Activated CD8-positive, alpha-beta T cell treated with anti-CD3 and anti-CD28 coated beads for 36 hours (primary cell): ENCODE data around the gene DMBX1. TPM values are rescaled to one million over a fixed set of nuclear protein-coding genes. Genes with fewer than 3 reads are reported as not detected.

ENCODE experiments used
- ATAC-seq: fragments of 200-7000 bp; cut with Tn5 transposase; one replicate; pipeline ENCODE4 v1.10.0; 2021; ENCODE audit warnings: mild to moderate bottlenecking, moderate library complexity
- CTCF ChIA-PET: fragments of 350-600 bp; sonication (Branson Sonifier 250); formaldehyde crosslinking; loops from one replicate; lab custom pipeline; 2021; ENCODE audit warnings: antibody characterized with exemption; lab: Charles Lee
- POLR2A ChIA-PET: fragments of 350-600 bp; sonication (Branson Sonifier 250); formaldehyde crosslinking; loops from one replicate; lab custom pipeline; 2021; ENCODE audit warnings: antibody characterized with exemption; lab: Charles Lee
- DNase-seq: peaks from one replicate; pipeline ENCODE4 v3.0.0-alpha.2; 2020
- H3K27ac Mint-ChIP-seq: one replicate; pipeline ENCODE4 v1.8.0; 2021; ENCODE audit warnings: mild to moderate bottlenecking, mixed read lengths
- H3K27me3 Mint-ChIP-seq: one replicate; pipeline ENCODE4 v1.8.0; 2021; ENCODE audit warnings: mixed read lengths
- H3K36me3 Mint-ChIP-seq: one replicate; pipeline ENCODE4 v1.8.0; 2021; ENCODE audit warnings: low read depth, mixed read lengths
- H3K4me1 Mint-ChIP-seq: one replicate; pipeline ENCODE4 v1.8.0; 2021; ENCODE audit warnings: low read depth, mixed read lengths
- H3K4me3 Mint-ChIP-seq: one replicate; pipeline ENCODE4 v1.8.0; 2021; ENCODE audit warnings: mild to moderate bottlenecking, moderate library complexity, mixed read lengths
- H3K9me3 Mint-ChIP-seq: one replicate; pipeline ENCODE4 v1.8.0; 2021; ENCODE audit warnings: mixed read lengths
- intact Hi-C: fragments of 100-400 bp; cut with micrococcal nuclease; formaldehyde crosslinking; loops from one replicate; pipeline ENCODE4 v1.10.0; 2022
- total RNA-seq, 2 experiments: library from RNA; stranded (reverse); gene quantifications; one replicate each; pipeline ENCODE4 v1.2.3, GENCODE V29; 2021
- TF ChIP-seq, protein P1 (sequence below): fragments of 200-600 bp; IDR thresholded peaks from one replicate; pipeline ENCODE4 v1.8.0; 2022; ENCODE audit warnings: antibody characterized with exemption, mild to moderate bottlenecking

Gene DMBX1
- total RNA-seq, 2 experiments from 2014 or later: 0.09 TPM; not detected in 1

- ATAC-seq: no peak
- TF ChIP-seq, protein P1, sequence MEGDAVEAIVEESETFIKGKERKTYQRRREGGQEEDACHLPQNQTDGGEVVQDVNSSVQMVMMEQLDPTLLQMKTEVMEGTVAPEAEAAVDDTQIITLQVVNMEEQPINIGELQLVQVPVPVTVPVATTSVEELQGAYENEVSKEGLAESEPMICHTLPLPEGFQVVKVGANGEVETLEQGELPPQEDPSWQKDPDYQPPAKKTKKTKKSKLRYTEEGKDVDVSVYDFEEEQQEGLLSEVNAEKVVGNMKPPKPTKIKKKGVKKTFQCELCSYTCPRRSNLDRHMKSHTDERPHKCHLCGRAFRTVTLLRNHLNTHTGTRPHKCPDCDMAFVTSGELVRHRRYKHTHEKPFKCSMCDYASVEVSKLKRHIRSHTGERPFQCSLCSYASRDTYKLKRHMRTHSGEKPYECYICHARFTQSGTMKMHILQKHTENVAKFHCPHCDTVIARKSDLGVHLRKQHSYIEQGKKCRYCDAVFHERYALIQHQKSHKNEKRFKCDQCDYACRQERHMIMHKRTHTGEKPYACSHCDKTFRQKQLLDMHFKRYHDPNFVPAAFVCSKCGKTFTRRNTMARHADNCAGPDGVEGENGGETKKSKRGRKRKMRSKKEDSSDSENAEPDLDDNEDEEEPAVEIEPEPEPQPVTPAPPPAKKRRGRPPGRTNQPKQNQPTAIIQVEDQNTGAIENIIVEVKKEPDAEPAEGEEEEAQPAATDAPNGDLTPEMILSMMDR: no peak
- Mint-ChIP-seq H3K9me3 (no peaks in the 10 kb centered on the region), H3K4me1 (no peaks in the 10 kb centered on the region), H3K27me3 (peaks cover 29% of the 10 kb centered on the region), H3K4me3 (no peak overlapping the region), H3K36me3 (no peaks in the 10 kb centered on the region), H3K27ac (no peak overlapping the region)
- DNase-seq: no peak
- intact Hi-C loops: no loop called here
- POLR2A ChIA-PET: interaction anchor here (1.3 to 1.6 kb wide), 4 partner anchors 43 to 57 kb away, joined by 3 to 6 read pairs (median 3); no protein-coding TSS in a partner anchor
- CTCF ChIA-PET: interaction anchor here (0.9 to 5.6 kb wide), 5 partner anchors 33 to 246 kb away, joined by 3 to 68 read pairs (median 5); no protein-coding TSS in a partner anchor
Measured at GRCh38 chr1:46479744-46480350, 9.8 kb upstream of the DMBX1 start.

DNA sequence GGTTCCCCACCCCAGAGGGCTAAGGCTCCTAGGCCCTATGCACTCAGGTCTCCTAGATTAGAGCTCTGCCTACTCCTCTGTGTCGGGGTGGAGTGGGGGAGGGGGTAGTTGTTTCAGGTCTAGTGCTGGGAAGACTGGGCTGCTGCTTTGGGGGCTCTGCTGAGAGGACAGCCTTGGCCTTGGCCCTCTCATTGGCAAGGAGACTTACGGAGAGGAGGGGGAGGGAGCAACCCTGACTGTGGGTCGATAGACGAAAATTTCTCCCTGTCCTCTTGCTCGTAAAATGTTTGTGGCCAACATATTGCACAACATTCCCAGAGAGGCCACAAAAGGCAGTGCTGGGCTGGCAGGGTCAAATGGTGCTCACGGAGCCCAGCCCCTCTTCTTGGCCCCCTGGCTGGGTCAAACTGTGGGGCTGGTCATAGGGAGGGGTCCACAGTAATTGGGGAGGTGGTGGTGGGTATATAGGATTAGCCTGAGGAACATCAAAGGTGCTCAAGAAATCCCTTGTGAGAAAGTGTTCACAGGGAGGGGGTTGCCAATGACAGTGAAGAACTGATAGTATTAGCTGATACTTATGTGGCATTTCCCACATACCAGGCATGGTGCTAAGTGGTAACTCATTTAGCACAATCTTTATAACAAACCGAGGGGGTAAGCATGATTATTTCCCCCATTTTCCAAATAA is 8.5 kb upstream of the DMBX1 start:
- no peaks in the 10 kb centered on the region for H3K9me3 Mint-ChIP-seq
- ChIA-PET POLR2A (interaction anchor here (1.4 to 1.6 kb wide), 2 partner anchors 41 to 56 kb away, joined by 3 to 6 read pairs; no protein-coding TSS in a partner anchor), CTCF (interaction anchor here (0.6 to 5.6 kb wide), 5 partner anchors 34 to 801 kb away, joined by 3 to 68 read pairs (median 5); no protein-coding TSS in a partner anchor)
- intact Hi-C loops: no loop called here
- H3K27ac Mint-ChIP-seq: no peak overlapping the region
- TF ChIP-seq, protein P1: no peak
- DNase-seq (no peak), ATAC-seq (no peak)
- H3K4me1 Mint-ChIP-seq: peaks cover 3% of the 10 kb centered on the region
- no peak overlapping the region for H3K4me3 Mint-ChIP-seq
- no peaks in the 10 kb centered on the region for H3K36me3 Mint-ChIP-seq
- peaks cover 35% of the 10 kb centered on the region for H3K27me3 Mint-ChIP-seq

DNA sequence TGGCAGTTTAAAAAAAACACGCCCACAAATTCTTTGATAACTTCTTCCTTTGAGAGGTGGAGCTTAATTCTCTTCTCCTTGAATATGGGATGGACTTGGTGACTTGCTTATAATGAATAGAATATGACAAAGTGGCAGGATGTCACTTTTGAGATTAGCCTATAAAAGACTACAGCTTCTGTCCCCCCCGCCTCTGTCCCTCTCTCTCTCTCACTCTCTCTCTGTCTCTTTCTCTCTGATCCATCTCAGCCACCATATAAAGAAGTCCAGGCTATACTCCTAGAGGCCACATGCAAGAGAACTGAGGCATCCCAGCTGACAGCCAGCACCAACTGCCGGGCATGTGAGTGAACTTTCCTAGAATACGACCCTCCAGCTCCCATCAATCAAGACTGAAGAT is 7.7 kb upstream of the DMBX1 start:
- intact Hi-C loops: no loop called here
- peaks cover 3% of the 10 kb centered on the region for H3K4me1 Mint-ChIP-seq
- TF ChIP-seq, protein P1: no peak
- H3K27me3 Mint-ChIP-seq: peaks cover 43% of the 10 kb centered on the region
- no peak for ATAC-seq
- H3K27ac Mint-ChIP-seq: no peak overlapping the region
- no peaks in the 10 kb centered on the region for H3K36me3 Mint-ChIP-seq
- H3K9me3 Mint-ChIP-seq: no peaks in the 10 kb centered on the region
- CTCF ChIA-PET: interaction anchor here (0.7 to 5.6 kb wide), 3 partner anchors 46 to 66 kb away, joined by 4 to 68 read pairs (median 10); no protein-coding TSS in a partner anchor
- H3K4me3 Mint-ChIP-seq: no peak overlapping the region
- DNase-seq: no peak
- POLR2A ChIA-PET: interaction anchor here (0.5 kb wide), 1 partner anchor 58 kb away, joined by 3 read pairs; no protein-coding TSS in a partner anchor

DNA sequence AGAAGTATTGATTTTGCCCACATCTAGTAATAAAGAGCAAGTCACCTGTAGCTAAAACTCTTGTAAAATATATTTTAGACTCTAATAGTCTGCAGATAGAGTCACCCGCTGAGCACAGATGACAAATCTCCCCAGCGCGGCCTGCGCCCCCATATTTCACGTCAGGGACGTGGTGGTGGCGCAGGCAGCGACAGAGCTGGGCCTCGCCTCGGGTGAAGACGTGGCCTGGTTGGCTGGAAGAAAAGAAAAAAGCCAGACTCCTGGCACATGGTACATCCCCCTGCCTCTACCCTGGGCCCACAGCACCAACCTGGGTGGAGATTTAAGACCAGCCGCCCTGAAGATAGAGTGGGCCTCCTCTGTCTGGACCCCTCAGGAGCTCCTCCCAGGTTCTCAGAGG is 6.0 kb upstream of the DMBX1 start:
- Mint-ChIP-seq H3K27me3 (peaks cover 53% of the 10 kb centered on the region), H3K36me3 (no peaks in the 10 kb centered on the region), H3K4me3 (no peak overlapping the region), H3K4me1 (peaks cover 11% of the 10 kb centered on the region), H3K9me3 (no peaks in the 10 kb centered on the region), H3K27ac (no peak overlapping the region)
- POLR2A ChIA-PET: no interaction called here
- intact Hi-C loops: no loop called here
- TF ChIP-seq, protein P1: no peak
- no peak for ATAC-seq
- no peak for DNase-seq
- CTCF ChIA-PET: interaction anchor here (5.6 kb wide), 1 partner anchor 44 kb away, joined by 68 read pairs; no protein-coding TSS in a partner anchor
